Thyroid gland (tissue), 4 donors: ENCODE measurements around the gene RCN2. TPM values are rescaled to one million over a fixed set of nuclear protein-coding genes. Genes with fewer than 3 reads are reported as not detected.

Experiments used
- DNase-seq, 2 donors: peaks; one replicate each; pipeline ENCODE4 v3.0.0-alpha.2; 2019
- H3K27ac ChIP-seq, 3 donors: fragments of 200-600 bp; sonication (generic); 1 replicate in 2 of 3; 2 replicates in 1 of 3; pipeline ENCODE4 v1.5.1; 2016 to 2019; ENCODE audit warnings: mild to moderate bottlenecking in 1 of 3, moderate library complexity in 1 of 3
- H3K27me3 ChIP-seq: fragments of 200-600 bp; sonication (generic); one replicate; pipeline ENCODE4 v1.5.1; 2019
- H3K36me3 ChIP-seq, 2 donors: fragments of 200-600 bp; sonication (generic); one replicate each; pipeline ENCODE4 v1.5.1; 2016 to 2019
- H3K4me1 ChIP-seq, 2 donors: fragments of 200-600 bp; sonication (generic); one replicate each; pipeline ENCODE4 v1.5.1; 2017 to 2019
- H3K4me3 ChIP-seq, 3 donors: fragments of 200-600 bp; sonication (generic); replicated peaks in 1 of 3; 1 replicate in 2 of 3; 2 replicates in 1 of 3; pipeline ENCODE4 v1.5.1; 2016; ENCODE audit warnings: mild to moderate bottlenecking in 1 of 3
- H3K9me3 ChIP-seq: fragments of 200-600 bp; sonication (generic); one replicate; pipeline ENCODE4 v1.5.1; 2017
- POLR2A ChIP-seq, 2 donors: fragments of 450-650 bp; IDR thresholded peaks; one replicate each; pipeline ENCODE4 v1.6.1; 2017; ENCODE audit warnings: antibody characterized with exemption in 2 of 2, mild to moderate bottlenecking in 2 of 2, moderate library complexity in 1 of 2
- WGBS, 2 donors: methylation state at CpG; one replicate each; pipeline ENCODE4 v1.1.5; 2017; 5-methylcytosine and 5-hydroxymethylcytosine counted together
- intact Hi-C: fragments of 100-400 bp; cut with DNase I; formaldehyde crosslinking; loops from one replicate; pipeline ENCODE4 v1.15.1; 2023
- total RNA-seq, 4 donors: library from RNA; depleted of rRNA; stranded (reverse); fragments of >200 nt; gene quantifications; one replicate each; pipeline ENCODE4 v1.2.3, GENCODE V29; 2016
- TF ChIP-seq, protein P1 (sequence below), 6 experiments: fragments of 200-600 bp in 3 of 6; fragments of 450-650 bp in 3 of 6; sonication (generic) in 3 of 6; IDR thresholded peaks; one replicate each; pipeline ENCODE4 v1.5.1; 2016 to 2019; ENCODE audit warnings: antibody characterized with exemption in 6 of 6, mild to moderate bottlenecking in 2 of 6, inconsistent platforms in 1 of 6, moderate library complexity in 1 of 6

The RCN2 gene
- total RNA-seq, 4 donors from 2014 or later = 44.8 to 64.8 (median 53.4) TPM

DNA sequence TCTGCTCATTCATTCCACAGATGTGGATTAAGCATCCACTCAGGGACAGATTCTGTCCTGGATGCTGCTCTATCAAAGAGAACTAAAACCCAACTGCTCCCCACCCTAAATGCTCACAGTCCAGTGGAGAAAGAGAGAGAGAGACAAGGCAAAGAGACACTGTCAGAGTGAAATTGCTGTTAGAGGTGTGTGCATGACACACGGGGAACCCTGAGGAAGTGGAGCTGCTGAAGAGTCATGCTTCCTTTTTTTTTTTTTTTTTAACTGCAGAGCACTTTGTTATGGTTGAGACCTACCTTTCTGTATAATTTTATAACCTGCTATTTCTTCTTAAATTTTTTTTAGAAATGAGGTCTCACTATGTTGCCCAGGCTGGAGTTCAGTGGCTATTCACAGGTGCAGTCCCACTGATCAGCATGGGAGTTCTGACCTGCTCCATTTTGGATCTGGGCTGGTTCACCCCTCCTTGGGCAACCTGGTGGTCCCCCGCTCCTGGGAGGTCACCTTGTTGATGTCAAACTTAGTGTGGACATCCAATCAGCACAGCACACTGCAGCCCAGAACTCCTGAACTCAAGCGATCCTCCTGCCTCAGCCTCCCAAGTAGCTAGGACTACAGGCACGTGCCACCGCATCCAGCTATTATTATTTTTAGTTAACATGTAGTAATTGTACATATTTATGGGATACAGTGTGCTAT, 45.2 kb downstream of the RCN2 start:
- intact Hi-C loops = no loop called here
- Histone ChIP-seq H3K36me3 (no peaks in the 10 kb centered on the region), H3K27me3 (no peaks in the 10 kb centered on the region), H3K4me3 (no peak overlapping the region), H3K4me1 (no peaks in the 10 kb centered on the region), H3K27ac (no peak overlapping the region), H3K9me3 (no peaks in the 10 kb centered on the region)
- DNase-seq = no peak
- no peak for TF ChIP-seq POLR2A (IDR thresholded peaks at IDR 0.05)
- TF ChIP-seq, protein P1, sequence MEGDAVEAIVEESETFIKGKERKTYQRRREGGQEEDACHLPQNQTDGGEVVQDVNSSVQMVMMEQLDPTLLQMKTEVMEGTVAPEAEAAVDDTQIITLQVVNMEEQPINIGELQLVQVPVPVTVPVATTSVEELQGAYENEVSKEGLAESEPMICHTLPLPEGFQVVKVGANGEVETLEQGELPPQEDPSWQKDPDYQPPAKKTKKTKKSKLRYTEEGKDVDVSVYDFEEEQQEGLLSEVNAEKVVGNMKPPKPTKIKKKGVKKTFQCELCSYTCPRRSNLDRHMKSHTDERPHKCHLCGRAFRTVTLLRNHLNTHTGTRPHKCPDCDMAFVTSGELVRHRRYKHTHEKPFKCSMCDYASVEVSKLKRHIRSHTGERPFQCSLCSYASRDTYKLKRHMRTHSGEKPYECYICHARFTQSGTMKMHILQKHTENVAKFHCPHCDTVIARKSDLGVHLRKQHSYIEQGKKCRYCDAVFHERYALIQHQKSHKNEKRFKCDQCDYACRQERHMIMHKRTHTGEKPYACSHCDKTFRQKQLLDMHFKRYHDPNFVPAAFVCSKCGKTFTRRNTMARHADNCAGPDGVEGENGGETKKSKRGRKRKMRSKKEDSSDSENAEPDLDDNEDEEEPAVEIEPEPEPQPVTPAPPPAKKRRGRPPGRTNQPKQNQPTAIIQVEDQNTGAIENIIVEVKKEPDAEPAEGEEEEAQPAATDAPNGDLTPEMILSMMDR (IDR thresholded peaks at IDR 0.05) = no peak
- WGBS, 2 donors = 90 to 92% methylated on average over 5 of the region's 5 CpGs

DNA sequence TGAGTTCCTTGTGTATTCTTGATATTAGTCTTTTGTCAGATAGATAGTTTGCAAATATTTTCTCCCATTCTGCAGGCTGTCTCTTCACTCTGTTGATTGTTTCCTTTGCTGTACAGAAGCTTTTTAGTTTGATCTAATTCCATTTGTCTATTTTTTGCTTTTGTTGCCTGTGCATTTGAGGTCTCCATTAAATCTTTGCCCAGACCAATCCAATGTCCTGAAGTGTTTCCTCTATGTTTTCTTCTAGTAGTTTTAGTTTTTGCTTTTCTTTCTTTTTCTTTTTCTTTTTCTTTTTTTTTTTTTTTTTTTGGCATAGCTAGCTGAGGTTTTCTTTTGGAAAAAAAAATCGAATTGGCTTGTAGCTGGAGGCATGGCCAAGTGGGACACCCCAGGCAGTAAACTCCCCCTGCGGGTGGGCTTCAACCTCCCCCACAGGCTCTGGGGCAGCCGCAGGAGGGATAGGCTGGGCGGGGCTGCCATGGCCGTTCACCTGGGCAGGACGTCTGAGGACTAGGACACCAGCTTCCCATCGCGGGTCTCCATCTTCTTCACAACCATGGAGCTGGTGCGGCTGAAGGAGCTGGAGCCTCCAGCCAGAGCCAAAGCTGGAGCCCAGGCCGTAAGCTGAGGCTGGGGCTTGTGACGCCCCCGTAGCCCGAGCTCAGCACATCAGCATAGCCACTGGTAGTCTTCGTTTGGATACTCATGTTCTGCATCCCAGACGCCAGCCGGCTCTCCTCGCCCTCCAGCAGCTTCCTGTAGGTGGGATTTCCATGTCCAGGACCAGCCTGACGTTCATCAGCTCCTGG, 47.2 kb downstream of the RCN2 start:
- H3K36me3 ChIP-seq = no peaks in the 10 kb centered on the region
- no peaks in the 10 kb centered on the region for H3K27me3 ChIP-seq
- TF ChIP-seq, protein P1 (IDR thresholded peaks at IDR 0.05) = no peak
- TF ChIP-seq POLR2A (IDR thresholded peaks at IDR 0.05) = no peak
- H3K4me1 ChIP-seq = no peaks in the 10 kb centered on the region
- H3K27ac ChIP-seq = no peak overlapping the region
- H3K9me3 ChIP-seq = no peaks in the 10 kb centered on the region
- WGBS, 2 donors = 92 to 94% methylated on average over 14 to 18 of the region's 18 CpGs
- DNase-seq = no peak
- intact Hi-C loops = no loop called here
- H3K4me3 ChIP-seq = no peak overlapping the region

DNA sequence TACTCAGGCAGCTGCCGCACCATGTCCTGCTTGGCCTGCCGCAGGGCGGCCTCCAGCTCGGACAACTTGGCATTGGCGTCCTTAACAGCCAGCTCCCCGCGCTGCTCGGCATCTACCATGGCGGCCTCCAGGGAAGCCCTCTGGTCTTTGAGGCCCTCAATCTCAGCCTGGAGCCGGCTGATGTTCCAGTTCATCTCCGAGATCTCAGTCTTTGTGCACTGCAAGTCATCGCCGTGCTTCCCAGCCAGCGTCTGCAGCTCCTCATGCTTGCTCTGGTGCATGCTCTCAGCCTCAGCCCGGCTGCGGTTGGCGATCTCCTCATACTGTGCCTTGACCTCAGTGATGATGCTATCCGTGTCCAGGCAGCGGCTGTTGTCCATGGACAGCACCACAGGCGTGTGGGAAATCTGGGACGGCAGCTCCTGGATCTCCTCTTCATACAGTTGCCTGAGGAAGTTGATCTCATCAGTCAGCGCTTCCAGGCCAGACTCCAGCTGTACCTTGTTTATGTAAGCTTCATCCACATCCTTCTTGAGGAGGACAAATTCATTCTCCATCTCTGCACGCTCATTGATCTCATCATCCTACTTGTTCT, 47.9 kb downstream of the RCN2 start:
- no peak overlapping the region for H3K27ac ChIP-seq
- no peaks in the 10 kb centered on the region for H3K9me3 ChIP-seq
- WGBS, 2 donors = 94 to 96% methylated on average over 23 of the region's 23 CpGs
- no peak for DNase-seq
- H3K36me3 ChIP-seq = no peaks in the 10 kb centered on the region
- no peak for TF ChIP-seq POLR2A (IDR thresholded peaks at IDR 0.05)
- TF ChIP-seq, protein P1 (IDR thresholded peaks at IDR 0.05) = no peak
- H3K4me1 ChIP-seq = no peaks in the 10 kb centered on the region
- intact Hi-C loops = no loop called here
- H3K27me3 ChIP-seq = no peaks in the 10 kb centered on the region
- H3K4me3 ChIP-seq = no peak overlapping the region

DNA sequence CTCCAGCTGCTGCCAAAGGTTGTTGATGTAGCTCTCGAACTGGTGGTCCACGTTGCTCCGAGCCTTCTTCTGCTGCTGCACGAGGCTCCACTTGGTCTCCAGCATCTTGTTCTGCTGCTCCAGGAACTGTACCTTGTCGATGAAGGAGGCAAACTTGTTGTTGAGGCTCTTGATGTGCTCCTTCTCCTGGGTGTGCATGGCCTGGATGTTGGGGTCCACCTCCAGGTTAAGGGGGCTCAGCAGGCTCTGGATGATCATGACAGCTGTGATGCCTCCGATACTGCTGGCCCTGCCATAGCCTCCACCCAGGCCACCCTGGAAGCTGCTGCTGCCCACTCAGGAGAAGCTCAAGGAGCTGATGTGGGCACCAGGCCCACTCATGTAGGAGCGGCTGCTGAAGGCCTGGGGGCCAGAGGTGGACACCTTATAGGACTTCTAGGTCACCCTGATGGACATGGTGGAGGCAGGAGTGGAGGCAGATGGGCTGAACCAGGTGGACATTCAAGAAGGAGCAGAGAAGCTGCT, 48.5 kb downstream of the RCN2 start:
- no peak overlapping the region for H3K27ac ChIP-seq
- no peaks in the 10 kb centered on the region for H3K4me1 ChIP-seq
- H3K27me3 ChIP-seq = no peaks in the 10 kb centered on the region
- no peaks in the 10 kb centered on the region for H3K36me3 ChIP-seq
- TF ChIP-seq, protein P1 (IDR thresholded peaks at IDR 0.05) = no peak
- TF ChIP-seq POLR2A (IDR thresholded peaks at IDR 0.05) = no peak
- 83 to 86% methylated on average over 4 to 5 of the region's 7 CpGs for WGBS, 2 donors
- no peak for DNase-seq
- intact Hi-C loops = no loop called here
- H3K9me3 ChIP-seq = no peaks in the 10 kb centered on the region
- no peak overlapping the region for H3K4me3 ChIP-seq
